ENCODE measurements around the gene CACNA1G. TPM values are rescaled to one million over a fixed set of nuclear protein-coding genes. Genes with fewer than 3 reads are reported as not detected.

Gene CACNA1G
- total RNA-seq, 3 donors from 2014 or later (not counting 1 experiment from before 2014, with no cell fraction given), result not detected

DNA sequence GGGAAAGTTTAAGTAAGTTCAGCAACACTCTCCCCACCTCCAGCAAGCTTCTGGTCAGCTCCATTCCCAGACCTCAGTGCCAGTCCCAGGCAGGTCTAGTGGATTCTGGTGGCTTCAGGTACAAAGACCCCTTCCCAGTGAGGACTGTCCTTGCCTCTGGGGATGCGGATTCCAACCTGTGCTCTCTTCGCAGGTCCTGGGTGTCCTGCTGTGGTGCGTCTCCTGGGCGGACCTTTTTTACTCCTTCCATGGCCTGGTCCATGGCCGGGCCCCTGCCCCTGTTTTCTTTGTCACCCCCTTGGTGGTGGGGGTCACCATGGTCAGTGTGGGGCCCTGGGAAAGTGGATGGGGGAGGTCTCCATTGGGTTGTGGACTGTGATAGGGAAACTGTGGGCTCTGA, 96.0 kb downstream of the CACNA1G start:
- no peaks in the 10 kb centered on the region for H3K4me1 ChIP-seq (ENCODE audit: control insufficient read depth, insufficient read depth, low read length)
- no peaks in the 10 kb centered on the region for H3K9me3 Mint-ChIP-seq
- no peaks in the 10 kb centered on the region for H3K36me3 ChIP-seq (ENCODE audit: control insufficient read depth, insufficient read depth, low read length)
- H3K36me3 Mint-ChIP-seq, result no peaks in the 10 kb centered on the region
- peaks cover 0 to 4% of the 10 kb centered on the region in 2 donors for H3K27me3 Mint-ChIP-seq (ENCODE audit: low read depth in 2 of 2)
- no peak overlapping the region for H3K27ac Mint-ChIP-seq
- intact Hi-C loops (cut with micrococcal nuclease), result no loop called here
- H3K9me3 ChIP-seq (ENCODE audit: control insufficient read depth, insufficient read depth, low read length), result peaks cover 5% of the 10 kb centered on the region
- WGBS (ENCODE audit: insufficient coverage), result 93% methylated on average over 5 of the region's 5 CpGs
- DNase-seq, result no peak
- H3K4me3 Mint-ChIP-seq, result no peak overlapping the region
- H3K4me1 Mint-ChIP-seq, result peaks cover 0 to 4% of the 10 kb centered on the region in 2 donors
- no peak overlapping the region for H3K4me3 ChIP-seq (ENCODE audit: low read length)
- TF ChIP-seq, protein P1, sequence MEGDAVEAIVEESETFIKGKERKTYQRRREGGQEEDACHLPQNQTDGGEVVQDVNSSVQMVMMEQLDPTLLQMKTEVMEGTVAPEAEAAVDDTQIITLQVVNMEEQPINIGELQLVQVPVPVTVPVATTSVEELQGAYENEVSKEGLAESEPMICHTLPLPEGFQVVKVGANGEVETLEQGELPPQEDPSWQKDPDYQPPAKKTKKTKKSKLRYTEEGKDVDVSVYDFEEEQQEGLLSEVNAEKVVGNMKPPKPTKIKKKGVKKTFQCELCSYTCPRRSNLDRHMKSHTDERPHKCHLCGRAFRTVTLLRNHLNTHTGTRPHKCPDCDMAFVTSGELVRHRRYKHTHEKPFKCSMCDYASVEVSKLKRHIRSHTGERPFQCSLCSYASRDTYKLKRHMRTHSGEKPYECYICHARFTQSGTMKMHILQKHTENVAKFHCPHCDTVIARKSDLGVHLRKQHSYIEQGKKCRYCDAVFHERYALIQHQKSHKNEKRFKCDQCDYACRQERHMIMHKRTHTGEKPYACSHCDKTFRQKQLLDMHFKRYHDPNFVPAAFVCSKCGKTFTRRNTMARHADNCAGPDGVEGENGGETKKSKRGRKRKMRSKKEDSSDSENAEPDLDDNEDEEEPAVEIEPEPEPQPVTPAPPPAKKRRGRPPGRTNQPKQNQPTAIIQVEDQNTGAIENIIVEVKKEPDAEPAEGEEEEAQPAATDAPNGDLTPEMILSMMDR (IDR thresholded peaks at IDR 0.05), result no peak
- H3K27me3 ChIP-seq (ENCODE audit: control insufficient read depth, insufficient read depth, low read length), result no peaks in the 10 kb centered on the region
- ATAC-seq, result no peak
- no peak overlapping the region for H3K27ac ChIP-seq (ENCODE audit: low read length)

GRCh38 chr17:50657054-50657453, 96.5 kb downstream of the CACNA1G start:
- no peaks in the 10 kb centered on the region for H3K36me3 ChIP-seq (ENCODE audit: control insufficient read depth, insufficient read depth, low read length)
- H3K4me3 ChIP-seq (ENCODE audit: low read length), result no peak overlapping the region
- Mint-ChIP-seq H3K27me3 (ENCODE audit: low read depth in 2 of 2) (peaks cover 0 to 6% of the 10 kb centered on the region in 2 donors), H3K36me3 (no peaks in the 10 kb centered on the region), H3K4me3 (no peak overlapping the region), H3K4me1 (peaks cover 0 to 7% of the 10 kb centered on the region in 2 donors), H3K9me3 (no peaks in the 10 kb centered on the region), H3K27ac (no peak overlapping the region)
- no peaks in the 10 kb centered on the region for H3K27me3 ChIP-seq (ENCODE audit: control insufficient read depth, insufficient read depth, low read length)
- DNase-seq, result no peak
- TF ChIP-seq, protein P1 (IDR thresholded peaks at IDR 0.05), result no peak
- WGBS (ENCODE audit: insufficient coverage), result 93% methylated on average over 7 of the region's 7 CpGs
- H3K4me1 ChIP-seq (ENCODE audit: control insufficient read depth, insufficient read depth, low read length), result no peaks in the 10 kb centered on the region
- ATAC-seq, result no peak
- H3K9me3 ChIP-seq (ENCODE audit: control insufficient read depth, insufficient read depth, low read length), result peaks cover 5% of the 10 kb centered on the region
- H3K27ac ChIP-seq (ENCODE audit: low read length), result no peak overlapping the region
- intact Hi-C loops (cut with micrococcal nuclease), result no loop called here

GRCh38 chr17:50657627-50658026, 97.1 kb downstream of the CACNA1G start:
- H3K27me3 ChIP-seq (ENCODE audit: control insufficient read depth, insufficient read depth, low read length), result no peaks in the 10 kb centered on the region
- Mint-ChIP-seq H3K27ac (no peak overlapping the region), H3K36me3 (no peaks in the 10 kb centered on the region), H3K27me3 (ENCODE audit: low read depth in 2 of 2) (peaks cover 0 to 6% of the 10 kb centered on the region in 2 donors), H3K4me3 (no peak overlapping the region), H3K9me3 (no peaks in the 10 kb centered on the region), H3K4me1 (peaks cover 0 to 7% of the 10 kb centered on the region in 2 donors)
- WGBS (ENCODE audit: insufficient coverage), result 89% methylated on average over 7 of the region's 7 CpGs
- peaks cover 2% of the 10 kb centered on the region for H3K9me3 ChIP-seq (ENCODE audit: control insufficient read depth, insufficient read depth, low read length)
- TF ChIP-seq, protein P1 (IDR thresholded peaks at IDR 0.05), result no peak
- no peaks in the 10 kb centered on the region for H3K4me1 ChIP-seq (ENCODE audit: control insufficient read depth, insufficient read depth, low read length)
- intact Hi-C loops (cut with micrococcal nuclease), result no loop called here
- ATAC-seq (no peak), DNase-seq (no peak)
- H3K36me3 ChIP-seq (ENCODE audit: control insufficient read depth, insufficient read depth, low read length), result no peaks in the 10 kb centered on the region
- no peak overlapping the region for H3K4me3 ChIP-seq (ENCODE audit: low read length)
- H3K27ac ChIP-seq (ENCODE audit: low read length), result no peak overlapping the region

- Mint-ChIP-seq H3K27me3 (ENCODE audit: low read depth in 2 of 2) (peaks cover 0 to 6% of the 10 kb centered on the region in 2 donors), H3K9me3 (no peaks in the 10 kb centered on the region), H3K4me1 (peaks cover 0 to 7% of the 10 kb centered on the region in 2 donors), H3K36me3 (no peaks in the 10 kb centered on the region), H3K4me3 (no peak overlapping the region), H3K27ac (no peak overlapping the region)
- Histone ChIP-seq H3K27me3 (ENCODE audit: control insufficient read depth, insufficient read depth, low read length) (no peaks in the 10 kb centered on the region), H3K36me3 (ENCODE audit: control insufficient read depth, insufficient read depth, low read length) (no peaks in the 10 kb centered on the region), H3K9me3 (ENCODE audit: control insufficient read depth, insufficient read depth, low read length) (no peaks in the 10 kb centered on the region), H3K27ac (ENCODE audit: low read length) (no peak overlapping the region), H3K4me3 (ENCODE audit: low read length) (no peak overlapping the region), H3K4me1 (ENCODE audit: control insufficient read depth, insufficient read depth, low read length) (no peaks in the 10 kb centered on the region)
- WGBS (ENCODE audit: insufficient coverage), result 82% methylated on average over 6 of the region's 6 CpGs
- ATAC-seq (no peak), DNase-seq (no peak)
- intact Hi-C loops (cut with micrococcal nuclease), result no loop called here
- TF ChIP-seq, protein P1 (IDR thresholded peaks at IDR 0.05), result no peak
Observed at GRCh38 chr17:50658616-50659015, 98.1 kb downstream of the CACNA1G start.
